Naive thymus-derived CD8-positive, alpha-beta T cell (primary cell): ENCODE measurements around the gene PRAMEF13. TPM values are rescaled to one million over a fixed set of nuclear protein-coding genes. Genes with fewer than 3 reads are reported as not detected.

Source experiments
- polyA plus RNA-seq, 3 donors: library from polyadenylated mRNA; unstranded; fragments of 300-500 nt; fragmentation: Illumina TruSeq; gene quantifications; one replicate each; pipeline ENCODE4 v1.2.3, GENCODE V29; 2021
- total RNA-seq, 8 experiments: library from RNA in 2 of 8; stranded (reverse) in 2 of 8; gene quantifications; one replicate each; pipeline ENCODE4 v1.2.3 and lab custom pipeline; 2021 to 2026

The PRAMEF13 gene
- total and polyA plus RNA-seq, 5 experiments from 2014 or later, result not detected

Other genes with a start within 250 kb of the PRAMEF13 start
- not detected for gene PRAMEF27, start 144.8 kb downstream of the PRAMEF13 start, total RNA-seq
- not detected for gene PRAMEF27, start 144.8 kb downstream of the PRAMEF13 start, polyA plus RNA-seq
- not detected for gene HNRNPCL3, start 140.6 kb downstream of the PRAMEF13 start, total RNA-seq
- not detected for gene HNRNPCL3, start 140.6 kb downstream of the PRAMEF13 start, polyA plus RNA-seq
- not detected for gene PRAMEF25, start 130.6 kb downstream of the PRAMEF13 start, total RNA-seq
- gene PRAMEF25, start 130.6 kb downstream of the PRAMEF13 start, polyA plus RNA-seq, result not detected
- gene HNRNPCL2, start 84.6 kb downstream of the PRAMEF13 start, total RNA-seq, result not detected
- not detected for gene HNRNPCL2, start 84.6 kb downstream of the PRAMEF13 start, polyA plus RNA-seq
- not detected for gene PRAMEF26, start 45.4 kb downstream of the PRAMEF13 start, total RNA-seq
- not detected for gene PRAMEF26, start 45.4 kb downstream of the PRAMEF13 start, polyA plus RNA-seq
- not detected for gene HNRNPCL4, start 35.8 kb downstream of the PRAMEF13 start, total RNA-seq
- not detected for gene HNRNPCL4, start 35.8 kb downstream of the PRAMEF13 start, polyA plus RNA-seq
- gene PRAMEF9, start 29.6 kb downstream of the PRAMEF13 start, total RNA-seq, result not detected
- not detected for gene PRAMEF9, start 29.6 kb downstream of the PRAMEF13 start, polyA plus RNA-seq
- gene PRAMEF18, start 24.7 kb upstream of the PRAMEF13 start, total RNA-seq, result not detected
- not detected for gene PRAMEF18, start 24.7 kb upstream of the PRAMEF13 start, polyA plus RNA-seq
- not detected for gene PRAMEF5, start 52.8 kb upstream of the PRAMEF13 start, total RNA-seq
- gene PRAMEF5, start 52.8 kb upstream of the PRAMEF13 start, polyA plus RNA-seq, result not detected
- gene PRAMEF8, start 83.7 kb upstream of the PRAMEF13 start, total RNA-seq, result not detected
- gene PRAMEF8, start 83.7 kb upstream of the PRAMEF13 start, polyA plus RNA-seq, result not detected
- gene PRAMEF33, start 102.1 kb upstream of the PRAMEF13 start, total RNA-seq, result not detected
- gene PRAMEF33, start 102.1 kb upstream of the PRAMEF13 start, polyA plus RNA-seq, result not detected
- gene PRAMEF15, start 114.2 kb upstream of the PRAMEF13 start, total RNA-seq, result not detected
- not detected for gene PRAMEF15, start 114.2 kb upstream of the PRAMEF13 start, polyA plus RNA-seq
- gene PRAMEF14, start 145.7 kb upstream of the PRAMEF13 start, total RNA-seq, result not detected
- gene PRAMEF14, start 145.7 kb upstream of the PRAMEF13 start, polyA plus RNA-seq, result not detected
- gene PRAMEF19, start 170.5 kb upstream of the PRAMEF13 start, total RNA-seq, result not detected
- not detected for gene PRAMEF19, start 170.5 kb upstream of the PRAMEF13 start, polyA plus RNA-seq
- not detected for gene PRAMEF17, start 188.2 kb upstream of the PRAMEF13 start, total RNA-seq
- not detected for gene PRAMEF17, start 188.2 kb upstream of the PRAMEF13 start, polyA plus RNA-seq
- not detected for gene PRAMEF20, start 209.0 kb upstream of the PRAMEF13 start, total RNA-seq
- not detected for gene PRAMEF20, start 209.0 kb upstream of the PRAMEF13 start, polyA plus RNA-seq